Skeletal muscle tissue (tissue), 4 donors: ENCODE measurements around the gene ARFGAP2. TPM values are rescaled to one million over a fixed set of nuclear protein-coding genes. Genes with fewer than 3 reads are reported as not detected.

Source experiments
- H3K27ac ChIP-seq: one replicate; pipeline ENCODE4 v1.7.0; 2013; ENCODE audit warnings: mild to moderate bottlenecking, low read depth, low read length, inconsistent platforms
- H3K27me3 ChIP-seq, 3 donors: one replicate each; pipeline ENCODE4 v1.7.0; 2013; ENCODE audit warnings: low read length in 3 of 3; ENCODE audit not compliant: control insufficient read depth in 3 of 3, insufficient read depth in 3 of 3
- H3K36me3 ChIP-seq, 3 donors: one replicate each; pipeline ENCODE4 v1.7.0; 2013; ENCODE audit warnings: low read length in 3 of 3; ENCODE audit not compliant: control insufficient read depth in 3 of 3, insufficient read depth in 3 of 3
- H3K4me1 ChIP-seq, 3 donors: one replicate each; pipeline ENCODE4 v1.7.0; 2013; ENCODE audit warnings: low read length in 3 of 3, mild to moderate bottlenecking in 3 of 3; ENCODE audit not compliant: control insufficient read depth in 3 of 3, insufficient read depth in 3 of 3
- H3K4me3 ChIP-seq, 3 donors: one replicate each; pipeline ENCODE4 v1.7.0; 2013; ENCODE audit warnings: low read length in 3 of 3
- H3K9ac ChIP-seq, 3 donors: one replicate each; pipeline ENCODE4 v1.7.0; 2013; ENCODE audit warnings: low read length in 3 of 3, mild to moderate bottlenecking in 3 of 3, moderate library complexity in 2 of 3, low read depth in 1 of 3
- H3K9me3 ChIP-seq, 3 donors: one replicate each; pipeline ENCODE4 v1.7.0; 2013; ENCODE audit warnings: low read length in 3 of 3; ENCODE audit not compliant: control insufficient read depth in 3 of 3
- total RNA-seq: library from RNA; depleted of rRNA; stranded (reverse); fragments of >200 nt; gene quantifications from one replicate; pipeline ENCODE4 v1.2.3, GENCODE V29; 2014
- donor health status: Osteomylitis.

Gene ARFGAP2
- total RNA-seq, 1 donor from 2014 or later = 105 TPM

- no peak overlapping the region for H3K27ac ChIP-seq
- no peaks in the 10 kb centered on the region for H3K27me3 ChIP-seq
- peaks cover 34 to 36% (median 35%) of the 10 kb centered on the region in 3 donors for H3K36me3 ChIP-seq
- H3K4me1 ChIP-seq = peaks cover 15 to 23% (median 17%) of the 10 kb centered on the region in 3 donors
- no peaks in the 10 kb centered on the region for H3K9me3 ChIP-seq
- peak overlapping the region in 2 of 3 donors; percentile 28 to 51 for H3K9ac ChIP-seq
- H3K4me3 ChIP-seq = no peak overlapping the region
Observed at GRCh38 chr11:47161890-47162289, 14.8 kb downstream of the ARFGAP2 start.

- Histone ChIP-seq H3K27ac (no peak overlapping the region), H3K4me1 (peaks cover 15 to 23% (median 17%) of the 10 kb centered on the region in 3 donors), H3K36me3 (peaks cover 28 to 33% (median 32%) of the 10 kb centered on the region in 3 donors), H3K9me3 (no peaks in the 10 kb centered on the region), H3K9ac (peak overlapping the region in 2 of 3 donors; percentile 21 to 28), H3K4me3 (no peak overlapping the region), H3K27me3 (no peaks in the 10 kb centered on the region)
Observed at GRCh38 chr11:47161134-47161854, 15.4 kb downstream of the ARFGAP2 start.

GRCh38 chr11:47160753-47161133 lies 15.9 kb downstream of the ARFGAP2 start:
- peaks cover 23 to 28% (median 27%) of the 10 kb centered on the region in 3 donors for H3K36me3 ChIP-seq
- H3K27ac ChIP-seq = no peak overlapping the region
- H3K4me1 ChIP-seq = peaks cover 15 to 28% (median 17%) of the 10 kb centered on the region in 3 donors
- peak overlapping the region in 1 of 3 donors; percentile 21 for H3K9ac ChIP-seq
- H3K27me3 ChIP-seq = no peaks in the 10 kb centered on the region
- H3K4me3 ChIP-seq = no peak overlapping the region
- H3K9me3 ChIP-seq = no peaks in the 10 kb centered on the region

- Histone ChIP-seq H3K9me3 (no peaks in the 10 kb centered on the region), H3K4me3 (no peak overlapping the region), H3K4me1 (peaks cover 21 to 30% (median 22%) of the 10 kb centered on the region in 3 donors), H3K36me3 (peaks cover 2 to 10% (median 7%) of the 10 kb centered on the region in 3 donors), H3K27ac (no peak overlapping the region), H3K27me3 (no peaks in the 10 kb centered on the region), H3K9ac (no peak overlapping the region)
Observed at GRCh38 chr11:47158242-47158641, 18.4 kb downstream of the ARFGAP2 start.

DNA sequence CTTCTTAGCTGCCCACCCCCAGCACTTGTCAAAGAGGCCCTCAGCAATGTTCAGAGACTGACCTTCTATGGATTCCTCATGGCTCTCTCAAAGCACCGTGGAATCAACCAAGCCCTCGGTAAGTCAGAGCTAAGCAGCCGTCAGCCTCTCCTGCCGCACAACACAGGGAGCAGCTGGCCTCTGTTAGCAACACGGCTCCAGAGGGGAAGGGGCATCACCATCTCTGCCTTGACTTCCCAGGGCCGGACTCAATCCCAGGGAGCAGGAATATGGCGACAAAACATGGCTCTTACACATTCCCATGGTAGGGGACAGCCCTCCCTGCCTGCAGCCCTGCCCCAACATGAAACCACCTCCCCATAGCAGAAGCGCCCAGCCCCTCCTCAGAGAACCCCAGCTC lies 18.9 kb downstream of the ARFGAP2 start:
- H3K9me3 ChIP-seq = no peaks in the 10 kb centered on the region
- H3K27me3 ChIP-seq = no peaks in the 10 kb centered on the region
- peaks cover 23 to 33% (median 26%) of the 10 kb centered on the region in 3 donors for H3K4me1 ChIP-seq
- H3K36me3 ChIP-seq = peaks cover 2 to 8% (median 7%) of the 10 kb centered on the region in 3 donors
- H3K27ac ChIP-seq = no peak overlapping the region
- H3K9ac ChIP-seq = no peak overlapping the region
- H3K4me3 ChIP-seq = no peak overlapping the region

DNA sequence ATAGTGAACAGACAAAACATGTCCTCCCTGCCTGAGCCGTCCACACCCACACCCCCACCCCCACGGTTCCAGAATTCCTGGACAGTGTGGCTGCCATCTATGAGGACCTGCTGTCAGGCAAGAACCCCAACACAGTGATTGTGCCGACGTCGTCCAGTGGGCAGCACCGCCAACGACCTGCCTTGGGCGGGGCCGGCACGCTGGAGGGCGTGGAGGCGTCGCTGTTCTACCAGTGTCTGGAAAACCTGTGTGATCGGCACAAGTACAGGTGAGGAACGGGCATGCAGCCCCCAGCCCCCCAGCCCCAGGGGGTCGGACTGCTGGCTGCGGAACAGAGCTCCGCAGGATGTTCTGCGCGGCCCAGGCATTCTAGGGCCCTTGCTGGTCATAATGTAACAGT lies 19.7 kb downstream of the ARFGAP2 start:
- peaks cover 16 to 28% (median 19%) of the 10 kb centered on the region in 3 donors for H3K4me1 ChIP-seq
- peaks cover 2 to 8% (median 7%) of the 10 kb centered on the region in 3 donors for H3K36me3 ChIP-seq
- no peak overlapping the region for H3K27ac ChIP-seq
- no peaks in the 10 kb centered on the region for H3K27me3 ChIP-seq
- H3K9me3 ChIP-seq = no peaks in the 10 kb centered on the region
- H3K9ac ChIP-seq = no peak overlapping the region
- no peak overlapping the region for H3K4me3 ChIP-seq

GRCh38 chr11:47156333-47156732 lies 20.3 kb downstream of the ARFGAP2 start:
- no peak overlapping the region for H3K4me3 ChIP-seq
- peaks cover 2 to 8% (median 7%) of the 10 kb centered on the region in 3 donors for H3K36me3 ChIP-seq
- H3K9ac ChIP-seq = no peak overlapping the region
- H3K27me3 ChIP-seq = no peaks in the 10 kb centered on the region
- H3K4me1 ChIP-seq = peaks cover 12 to 23% (median 12%) of the 10 kb centered on the region in 3 donors
- H3K9me3 ChIP-seq = no peaks in the 10 kb centered on the region
- no peak overlapping the region for H3K27ac ChIP-seq

DNA sequence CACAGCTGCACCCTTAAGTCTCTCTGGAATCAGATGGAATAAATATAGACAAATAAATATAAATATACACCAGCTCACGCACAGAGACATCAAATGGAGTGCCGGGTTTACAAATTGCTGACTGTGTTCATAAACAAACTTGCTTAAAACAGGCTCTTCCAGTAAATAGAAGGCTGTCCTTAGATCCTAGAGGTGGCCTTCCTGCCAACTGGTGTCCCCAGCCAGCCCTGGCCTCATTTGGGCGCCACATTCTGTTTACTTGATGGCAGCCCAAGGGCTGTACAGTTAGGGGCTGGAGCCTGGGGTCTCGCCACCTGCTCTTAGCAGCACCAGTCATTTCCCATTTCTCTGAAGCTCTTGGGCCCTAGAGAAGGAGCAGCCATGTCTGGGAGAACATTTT lies 20.8 kb downstream of the ARFGAP2 start:
- Histone ChIP-seq H3K36me3 (peaks cover 2 to 8% (median 7%) of the 10 kb centered on the region in 3 donors), H3K4me1 (peaks cover 11 to 20% (median 12%) of the 10 kb centered on the region in 3 donors), H3K4me3 (no peak overlapping the region)

GRCh38 chr11:47154616-47155570 lies 21.8 kb downstream of the ARFGAP2 start:
- no peak overlapping the region for H3K27ac ChIP-seq
- no peak overlapping the region for H3K4me3 ChIP-seq
- H3K27me3 ChIP-seq = no peaks in the 10 kb centered on the region

More for the DNA sequence above, 20.8 kb downstream of the ARFGAP2 start:
- Histone ChIP-seq H3K9me3 (no peaks in the 10 kb centered on the region), H3K27me3 (no peaks in the 10 kb centered on the region), H3K9ac (no peak overlapping the region), H3K27ac (no peak overlapping the region)

More at GRCh38 chr11:47154616-47155570, 21.8 kb downstream of the ARFGAP2 start:
- peaks cover 2 to 8% (median 7%) of the 10 kb centered on the region in 3 donors for H3K36me3 ChIP-seq
- H3K4me1 ChIP-seq = peaks cover 11 to 24% (median 12%) of the 10 kb centered on the region in 3 donors
- H3K9ac ChIP-seq = no peak overlapping the region
- no peaks in the 10 kb centered on the region for H3K9me3 ChIP-seq
